ENCODE data around the gene GNG12.
"Not testable (repeated sequence)": the region's sequence is repeated elsewhere in the genome, so short reads cannot be mapped to it uniquely, and the experiment has no call there.

GNG12 gene

DNA sequence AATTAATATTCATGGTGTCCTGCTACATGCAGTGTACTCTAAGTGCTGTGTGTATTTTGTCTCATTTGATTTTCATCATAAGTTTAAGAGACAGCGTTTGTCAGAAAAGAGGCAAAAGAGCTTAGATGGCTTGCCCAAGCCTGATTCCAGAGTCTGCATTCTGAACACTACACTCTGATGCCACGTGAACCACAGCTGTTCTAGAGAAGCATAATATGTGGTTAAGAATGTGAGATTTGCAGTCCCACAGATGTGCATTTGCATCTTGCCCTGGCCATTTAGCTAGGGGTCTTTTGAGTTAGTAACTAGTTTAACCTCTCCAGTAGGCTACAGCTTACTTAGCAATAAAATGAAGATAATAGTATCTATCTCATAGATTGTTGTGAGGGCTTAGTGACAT is 157.5 kb downstream of the GNG12 start:
- no peak for DNase-seq

DNA sequence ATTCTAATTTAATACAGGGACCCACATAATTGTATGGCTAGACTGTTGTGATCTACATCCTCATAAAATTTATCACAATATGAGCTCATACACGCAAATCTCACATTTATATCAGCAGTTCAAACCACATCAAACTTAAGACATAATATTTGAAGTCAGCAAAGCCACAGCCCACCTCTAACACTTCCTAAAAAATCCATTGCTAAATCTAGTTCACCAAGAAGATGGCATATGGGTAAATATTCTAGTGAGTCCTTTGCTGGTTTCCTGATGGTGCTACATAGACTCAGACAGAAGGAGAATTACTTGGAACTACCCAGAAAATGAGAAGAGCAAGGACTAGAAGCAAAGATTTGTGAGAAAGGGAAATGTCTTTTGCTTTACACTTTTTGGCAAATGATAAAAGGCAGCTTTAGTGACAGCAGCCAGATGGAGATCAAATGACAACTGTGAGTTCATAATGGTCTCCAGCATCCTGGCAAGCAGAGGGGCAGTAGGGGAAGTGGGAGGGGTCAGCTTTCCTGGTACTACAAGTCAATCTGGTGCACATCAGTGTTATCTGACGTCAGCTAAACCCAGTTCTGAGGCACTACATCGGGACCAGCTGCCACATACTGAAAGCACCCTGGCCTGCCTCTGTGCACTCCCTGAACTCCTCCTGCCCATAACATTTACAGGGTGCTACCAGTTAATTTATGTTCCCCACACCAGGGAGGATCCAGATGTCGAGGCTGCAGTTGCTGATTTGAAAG is 158.8 kb downstream of the GNG12 start:
- no peak for DNase-seq

DNA sequence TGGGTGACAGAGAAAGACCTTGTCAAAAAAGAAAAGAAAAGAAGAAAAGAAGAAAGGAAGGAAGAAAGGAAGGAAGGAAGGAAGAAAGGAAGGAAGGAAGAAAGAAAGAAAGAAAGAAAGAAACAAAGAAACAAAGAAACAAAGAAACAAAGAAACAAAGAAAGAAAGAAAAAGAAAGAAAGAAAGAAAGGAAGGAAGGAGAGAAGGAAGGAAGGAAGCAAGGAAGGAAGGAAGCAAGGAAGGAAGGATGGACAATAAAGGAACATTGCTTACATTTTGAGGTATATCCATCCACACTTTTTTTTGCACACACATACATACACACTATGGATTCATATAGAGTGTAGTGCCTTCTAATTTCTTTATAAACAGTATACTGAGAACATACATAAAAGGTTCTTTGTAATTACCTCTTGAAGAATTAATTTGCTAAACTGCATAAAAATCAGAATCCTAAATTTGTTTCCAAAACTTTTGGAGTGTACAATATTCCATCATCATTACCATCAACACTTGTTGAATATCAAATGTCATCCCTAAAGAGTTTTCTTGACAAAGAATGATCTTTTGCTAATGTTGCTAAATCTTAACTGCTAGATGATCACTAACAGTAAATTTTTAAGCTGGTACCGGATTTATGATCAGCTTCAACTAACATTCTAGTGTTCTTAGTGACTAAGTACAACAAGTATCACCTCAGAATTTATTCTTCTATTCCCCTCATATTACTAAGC is 159.6 kb downstream of the GNG12 start:
- no peak for DNase-seq

DNA sequence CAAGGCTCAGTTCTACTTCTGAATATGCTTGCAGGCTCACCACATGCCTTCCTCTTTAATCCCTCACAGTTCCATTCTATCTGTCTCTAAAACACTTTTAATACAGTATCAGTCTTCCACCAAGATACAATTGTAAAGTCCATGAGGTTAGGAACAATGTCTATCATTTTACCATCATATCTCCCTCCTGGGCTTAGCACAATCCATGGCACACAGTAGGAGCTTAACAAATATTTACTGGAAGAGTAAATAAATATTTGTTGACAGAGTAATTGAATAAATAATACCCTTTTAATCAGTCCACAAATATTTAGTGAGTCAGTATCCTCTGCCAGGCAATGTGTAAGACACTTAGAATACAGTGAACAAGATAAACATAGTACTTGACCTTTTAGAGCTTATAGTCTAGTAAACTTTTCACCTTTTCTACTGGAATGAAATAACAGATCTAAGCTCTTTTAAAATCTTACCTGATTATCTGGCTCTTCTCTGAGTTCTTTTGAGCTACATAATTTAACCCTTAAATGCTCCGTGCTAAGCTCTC is 160.9 kb downstream of the GNG12 start:
- DNase-seq, result no peak

DNA sequence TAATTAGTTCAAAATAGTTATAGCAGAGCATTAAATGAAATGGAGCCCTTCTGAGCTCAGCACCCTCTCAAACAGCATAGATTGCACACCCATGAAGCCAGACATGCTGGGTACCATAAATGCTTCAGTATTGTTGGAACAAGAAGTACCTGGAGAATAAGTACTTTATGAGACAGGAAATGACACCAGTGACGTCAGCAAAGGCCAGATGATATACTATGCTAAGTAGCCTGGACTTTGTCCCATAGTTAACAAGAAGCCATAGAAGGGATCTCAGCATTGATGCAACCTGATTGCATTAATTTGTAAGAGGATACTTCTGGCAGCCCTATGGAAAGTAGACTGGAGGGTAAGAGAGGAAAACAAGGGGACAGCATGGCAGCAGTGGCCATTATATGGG is 164.6 kb downstream of the GNG12 start:
- no peak for DNase-seq

DNA sequence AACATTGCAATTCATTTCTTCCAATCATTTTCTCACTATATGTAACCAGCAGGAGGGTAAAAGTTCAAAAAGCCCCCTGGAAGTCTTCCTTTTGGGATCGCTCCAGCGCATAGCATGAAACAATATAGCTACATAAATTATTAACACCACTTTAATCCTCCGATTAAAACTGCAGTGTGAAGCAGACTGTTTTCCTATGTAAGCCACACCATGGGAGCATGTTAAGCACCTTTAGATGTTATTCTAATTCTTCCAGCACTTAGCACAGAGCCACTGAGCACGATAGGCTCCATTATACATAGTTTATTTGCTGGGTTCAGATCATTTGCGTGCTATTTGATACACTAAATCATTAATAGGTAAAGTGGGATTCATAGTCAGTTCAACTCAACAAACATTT is 166.6 kb downstream of the GNG12 start:
- no peak for DNase-seq

DNA sequence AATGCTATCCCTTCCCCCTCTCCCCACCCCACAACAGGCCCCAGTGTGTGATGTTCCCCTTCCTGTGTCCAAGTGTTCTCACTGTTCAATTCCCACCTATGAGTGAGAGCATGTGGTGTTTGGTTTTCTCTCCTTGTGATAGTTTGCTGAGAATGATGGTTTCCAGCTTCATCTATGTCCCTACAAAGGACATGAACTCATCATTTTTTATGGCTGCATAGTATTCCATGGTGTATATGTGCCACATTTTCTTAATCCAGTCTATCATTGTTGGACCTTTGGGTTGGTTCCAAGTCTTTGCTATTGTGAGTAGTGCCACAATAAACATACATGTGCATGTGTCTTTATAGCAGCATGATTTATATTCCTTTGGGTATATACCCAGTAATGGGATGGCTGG is 168.0 kb downstream of the GNG12 start:
- not testable (repeated sequence) for DNase-seq

DNA sequence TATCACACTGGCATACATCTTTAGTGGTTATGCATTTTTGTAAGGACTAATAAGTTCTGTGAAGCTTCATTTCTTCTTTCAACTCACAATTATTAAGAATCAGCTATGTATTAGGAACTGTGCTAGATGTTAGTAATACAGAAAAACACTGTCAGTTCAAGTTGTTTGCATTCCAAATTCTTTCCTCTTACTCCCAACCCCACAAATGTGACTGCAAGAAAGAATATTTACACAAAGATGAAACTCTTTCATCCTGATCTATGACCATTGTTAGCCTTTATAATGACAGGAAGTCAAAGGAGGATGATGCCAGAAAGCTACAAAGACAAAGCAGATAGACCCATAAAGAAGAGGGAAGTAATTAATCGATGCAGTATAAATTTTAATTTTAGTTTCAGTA is 169.2 kb downstream of the GNG12 start:
- DNase-seq, result no peak

DNA sequence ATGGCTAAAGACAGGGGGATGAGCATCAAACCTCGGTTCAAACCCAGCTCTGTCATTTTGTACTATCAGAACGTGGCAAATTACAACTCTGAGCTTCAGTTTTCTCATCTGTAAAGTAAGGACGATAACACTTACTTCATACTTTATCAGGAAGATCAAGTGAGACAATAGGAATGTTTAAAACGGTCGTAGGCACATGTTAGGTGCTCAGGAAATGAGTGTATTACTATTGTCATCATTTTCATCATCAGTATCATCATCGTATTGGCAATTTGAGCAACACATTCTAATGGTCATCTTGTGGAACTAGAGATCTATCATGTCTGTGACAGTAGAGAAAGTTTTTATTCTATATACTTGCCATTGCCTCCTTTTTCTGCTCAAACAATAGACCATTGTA is 170.4 kb downstream of the GNG12 start:
- no peak for DNase-seq

DNA sequence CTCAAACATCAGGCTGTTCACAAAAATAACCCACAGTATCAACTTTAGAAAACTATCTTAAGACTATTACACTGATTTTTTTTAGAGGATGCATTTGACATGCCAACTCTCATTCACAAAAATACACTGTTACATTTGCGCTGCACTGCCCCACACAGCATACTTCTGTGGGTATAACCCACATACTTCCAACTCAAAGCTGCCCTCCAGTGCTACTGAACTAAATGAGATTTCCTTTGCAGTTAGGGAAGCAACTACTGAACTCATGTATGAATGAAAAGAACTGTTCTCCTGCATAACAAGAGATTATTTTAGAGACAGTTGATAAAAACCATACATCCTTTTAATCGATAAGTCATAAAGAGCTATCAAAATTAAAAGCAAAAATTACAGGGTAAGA is 174.0 kb downstream of the GNG12 start:
- no peak for DNase-seq

DNA sequence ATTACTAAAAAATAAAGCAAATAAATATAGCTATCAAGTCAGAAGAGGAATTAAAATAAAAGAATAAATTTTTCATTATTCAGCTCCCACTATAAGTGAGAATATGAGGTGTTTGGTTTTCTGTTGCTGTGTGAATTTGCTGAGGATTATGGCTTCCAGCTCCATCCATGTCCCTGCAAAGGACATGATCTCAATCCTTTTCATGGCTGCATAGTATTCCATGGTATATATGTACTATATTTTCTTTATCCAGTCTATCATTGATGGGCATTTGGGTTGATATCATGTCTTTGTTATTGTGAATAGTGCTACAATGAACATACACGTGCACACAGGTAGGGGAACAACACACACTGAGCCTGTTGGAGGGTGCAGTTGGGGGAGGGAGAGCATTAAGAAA is 176.1 kb downstream of the GNG12 start:
- not testable (repeated sequence) for DNase-seq

DNA sequence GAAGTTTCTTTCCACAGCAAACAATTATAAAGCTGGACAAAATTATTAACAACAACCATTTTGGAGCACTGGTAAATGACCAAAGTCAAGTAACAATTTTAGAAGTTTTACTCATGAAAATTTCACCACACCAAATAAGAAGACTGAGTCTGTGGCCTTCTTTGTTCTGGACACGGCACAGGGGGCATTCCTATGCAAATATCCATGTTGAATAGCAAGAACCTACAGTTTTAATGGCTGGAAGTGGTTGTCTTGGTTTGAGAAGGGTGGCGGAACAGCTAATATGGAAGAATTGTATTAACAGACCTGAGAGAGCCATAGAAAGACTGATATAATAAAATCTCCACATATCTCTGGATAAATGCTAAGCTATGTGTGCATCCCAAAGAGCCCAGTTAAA is 177.7 kb downstream of the GNG12 start:
- no peak for DNase-seq

DNA sequence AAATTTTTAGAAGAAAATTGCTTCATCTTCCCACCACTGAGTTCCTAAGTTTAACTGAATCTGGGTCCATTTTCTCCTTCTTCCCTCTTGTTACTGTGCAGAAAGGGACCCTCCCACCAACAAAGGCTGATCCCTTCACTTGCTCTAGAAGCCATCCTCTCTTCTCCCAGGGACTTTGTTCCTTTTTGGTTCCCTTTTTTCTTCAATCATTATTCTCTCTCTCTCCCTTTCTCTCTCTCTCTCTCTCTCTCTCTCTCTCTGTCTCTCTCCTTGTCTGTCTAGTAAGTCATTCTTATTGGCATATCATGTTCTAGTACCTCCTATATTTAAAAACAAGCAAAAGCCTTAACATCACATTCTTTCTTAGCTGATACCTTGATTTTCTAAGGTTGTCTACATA is 180.0 kb downstream of the GNG12 start:
- no peak for DNase-seq

DNA sequence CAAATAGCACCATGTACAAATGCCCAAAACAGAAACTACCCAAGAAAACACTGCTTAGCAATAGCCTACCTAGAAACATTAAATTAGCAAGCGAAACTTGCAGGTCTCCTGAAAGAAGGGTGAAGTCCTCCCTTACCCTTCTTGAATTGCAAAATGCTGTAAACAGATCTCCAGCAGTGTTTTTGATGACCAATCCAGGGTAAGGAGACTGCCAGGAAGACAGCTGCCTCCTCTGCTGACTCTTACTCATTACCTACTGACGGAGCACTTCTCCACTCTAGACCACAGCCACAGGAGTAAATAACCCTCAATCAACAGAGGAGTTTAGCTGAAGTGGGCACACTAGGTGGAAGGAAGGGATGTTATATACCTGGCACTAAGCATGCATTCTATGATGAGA is 180.5 kb downstream of the GNG12 start:
- DNase-seq, result no peak
